ENCODE results near the gene AK9.

DNA sequence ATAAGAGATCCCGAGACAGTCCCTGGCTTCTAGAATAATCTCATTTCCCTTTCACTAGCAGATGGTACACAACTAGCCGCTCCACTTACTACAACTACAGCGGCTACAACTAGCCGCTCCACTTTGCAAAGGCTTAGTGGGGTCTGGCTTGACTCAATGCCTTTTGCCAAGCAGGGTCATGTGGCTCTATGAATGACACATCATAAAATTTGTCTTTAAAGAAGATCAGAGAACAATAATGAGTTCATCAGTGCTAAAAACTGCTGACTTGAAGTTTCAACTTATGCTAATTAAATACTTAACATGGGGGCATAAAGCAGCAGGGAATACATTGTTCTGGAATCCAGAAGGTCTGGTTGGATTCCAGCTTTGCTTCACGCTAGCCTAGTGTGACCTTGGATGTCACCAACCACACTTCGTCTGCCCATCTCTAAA is 233.4 kb downstream of the AK9 start:
- TF ChIP-seq, protein P1, sequence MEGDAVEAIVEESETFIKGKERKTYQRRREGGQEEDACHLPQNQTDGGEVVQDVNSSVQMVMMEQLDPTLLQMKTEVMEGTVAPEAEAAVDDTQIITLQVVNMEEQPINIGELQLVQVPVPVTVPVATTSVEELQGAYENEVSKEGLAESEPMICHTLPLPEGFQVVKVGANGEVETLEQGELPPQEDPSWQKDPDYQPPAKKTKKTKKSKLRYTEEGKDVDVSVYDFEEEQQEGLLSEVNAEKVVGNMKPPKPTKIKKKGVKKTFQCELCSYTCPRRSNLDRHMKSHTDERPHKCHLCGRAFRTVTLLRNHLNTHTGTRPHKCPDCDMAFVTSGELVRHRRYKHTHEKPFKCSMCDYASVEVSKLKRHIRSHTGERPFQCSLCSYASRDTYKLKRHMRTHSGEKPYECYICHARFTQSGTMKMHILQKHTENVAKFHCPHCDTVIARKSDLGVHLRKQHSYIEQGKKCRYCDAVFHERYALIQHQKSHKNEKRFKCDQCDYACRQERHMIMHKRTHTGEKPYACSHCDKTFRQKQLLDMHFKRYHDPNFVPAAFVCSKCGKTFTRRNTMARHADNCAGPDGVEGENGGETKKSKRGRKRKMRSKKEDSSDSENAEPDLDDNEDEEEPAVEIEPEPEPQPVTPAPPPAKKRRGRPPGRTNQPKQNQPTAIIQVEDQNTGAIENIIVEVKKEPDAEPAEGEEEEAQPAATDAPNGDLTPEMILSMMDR (conservative IDR thresholded peaks at IDR 0.05; ENCODE audit: low read depth, low read length) = no peak
- no peak for TF ChIP-seq EZH2 (IDR thresholded peaks at IDR 0.05; ENCODE audit: borderline replicate concordance, low read depth, low read length, poor library complexity, severe bottlenecking)

Data from A673 (cell line).